ENCODE measurements around the gene PDZD2. TPM values are rescaled to one million over a fixed set of nuclear protein-coding genes. Genes with fewer than 3 reads are reported as not detected.

The PDZD2 gene
- total RNA-seq, 3 donors from 2014 or later: 1.8 to 10.1 (median 2.1) TPM

DNA sequence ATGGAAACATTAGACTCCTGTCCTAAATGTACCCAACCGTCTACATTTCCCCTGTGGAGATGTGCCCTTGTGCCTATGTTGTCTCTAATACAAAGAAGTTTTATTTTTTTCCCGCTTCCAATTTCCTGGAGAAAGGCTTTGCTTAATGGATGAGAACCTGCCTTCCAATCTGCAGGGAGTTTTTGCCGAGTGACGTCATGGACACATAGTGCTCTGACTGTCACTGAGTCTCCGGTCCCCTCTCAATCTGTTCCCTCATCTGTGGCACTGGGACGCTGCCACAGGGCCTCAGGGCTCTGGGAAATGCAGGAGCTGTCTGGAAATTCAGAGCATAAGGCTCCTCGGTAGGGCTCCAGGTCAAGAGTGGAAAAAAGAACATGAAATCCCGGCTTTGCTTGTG, 144.8 kb downstream of the PDZD2 start:
- TF ChIP-seq, protein P1, sequence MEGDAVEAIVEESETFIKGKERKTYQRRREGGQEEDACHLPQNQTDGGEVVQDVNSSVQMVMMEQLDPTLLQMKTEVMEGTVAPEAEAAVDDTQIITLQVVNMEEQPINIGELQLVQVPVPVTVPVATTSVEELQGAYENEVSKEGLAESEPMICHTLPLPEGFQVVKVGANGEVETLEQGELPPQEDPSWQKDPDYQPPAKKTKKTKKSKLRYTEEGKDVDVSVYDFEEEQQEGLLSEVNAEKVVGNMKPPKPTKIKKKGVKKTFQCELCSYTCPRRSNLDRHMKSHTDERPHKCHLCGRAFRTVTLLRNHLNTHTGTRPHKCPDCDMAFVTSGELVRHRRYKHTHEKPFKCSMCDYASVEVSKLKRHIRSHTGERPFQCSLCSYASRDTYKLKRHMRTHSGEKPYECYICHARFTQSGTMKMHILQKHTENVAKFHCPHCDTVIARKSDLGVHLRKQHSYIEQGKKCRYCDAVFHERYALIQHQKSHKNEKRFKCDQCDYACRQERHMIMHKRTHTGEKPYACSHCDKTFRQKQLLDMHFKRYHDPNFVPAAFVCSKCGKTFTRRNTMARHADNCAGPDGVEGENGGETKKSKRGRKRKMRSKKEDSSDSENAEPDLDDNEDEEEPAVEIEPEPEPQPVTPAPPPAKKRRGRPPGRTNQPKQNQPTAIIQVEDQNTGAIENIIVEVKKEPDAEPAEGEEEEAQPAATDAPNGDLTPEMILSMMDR (IDR thresholded peaks at IDR 0.05): no peak
- Histone ChIP-seq H3K36me3 (ENCODE audit: low read depth) (no peaks in the 10 kb centered on the region), H3K4me1 (ENCODE audit: low read depth) (no peaks in the 10 kb centered on the region), H3K9me3 (no peaks in the 10 kb centered on the region), H3K4me3 (no peak overlapping the region)
- DNase-seq (no peak), ATAC-seq (no peak)
- intact Hi-C loops (cut with DNase I, micrococcal nuclease): no loop called here

DNA sequence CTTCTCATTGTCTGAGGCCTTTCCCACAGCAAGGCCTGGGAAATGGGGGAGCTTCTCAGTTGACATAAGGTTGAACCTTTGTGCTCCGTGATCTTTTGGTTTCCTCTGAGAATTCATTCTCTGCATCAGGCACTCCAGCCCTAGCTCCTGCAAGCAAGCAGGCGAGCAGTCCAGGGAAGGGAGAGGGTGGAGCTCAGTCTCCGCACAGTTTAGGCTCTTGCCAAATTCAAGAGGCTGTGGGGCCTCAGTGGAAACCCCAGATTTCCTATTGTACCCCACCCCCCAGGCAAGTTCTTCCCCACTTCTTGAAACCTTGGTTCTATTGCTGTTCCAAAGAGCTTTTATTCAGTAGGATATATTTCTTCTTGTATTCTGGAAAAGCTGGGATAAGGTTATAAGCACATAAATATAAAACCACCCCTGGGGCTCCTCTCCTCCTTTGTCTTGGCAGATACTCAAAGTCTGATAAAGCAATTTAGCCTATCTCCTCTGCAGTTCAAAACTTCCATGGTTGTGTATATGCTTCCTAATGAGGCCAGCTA, 147.2 kb downstream of the PDZD2 start:
- no peak for DNase-seq
- intact Hi-C loops (cut with DNase I, micrococcal nuclease): no loop called here
- no peaks in the 10 kb centered on the region for H3K9me3 ChIP-seq
- TF ChIP-seq, protein P1 (IDR thresholded peaks at IDR 0.05): no peak
- no peak overlapping the region for H3K4me3 ChIP-seq
- H3K4me1 ChIP-seq (ENCODE audit: low read depth): no peaks in the 10 kb centered on the region
- no peaks in the 10 kb centered on the region for H3K36me3 ChIP-seq (ENCODE audit: low read depth)
- ATAC-seq: no peak

DNA sequence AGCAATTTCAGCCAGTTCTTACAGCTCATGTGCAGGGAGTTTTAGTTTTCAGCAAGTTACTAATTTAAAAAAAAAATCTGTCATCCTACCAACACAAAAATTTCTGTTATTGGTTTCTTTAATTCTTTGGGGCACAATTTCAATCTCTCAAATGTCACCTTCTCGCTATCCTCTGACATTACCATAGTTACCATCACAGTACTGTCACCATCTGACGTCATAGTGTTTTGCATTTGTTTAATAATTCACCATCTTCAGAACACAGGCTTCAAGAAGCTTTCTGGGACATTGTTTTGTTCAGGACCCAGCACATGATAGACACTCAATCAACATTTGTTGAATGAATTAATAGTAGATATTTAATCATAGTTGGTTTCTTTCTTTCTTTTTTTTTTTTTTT, 155.1 kb downstream of the PDZD2 start:
- Histone ChIP-seq H3K4me1 (ENCODE audit: low read depth) (no peaks in the 10 kb centered on the region), H3K9me3 (no peaks in the 10 kb centered on the region), H3K36me3 (ENCODE audit: low read depth) (no peaks in the 10 kb centered on the region), H3K4me3 (no peak overlapping the region)
- TF ChIP-seq, protein P1 (IDR thresholded peaks at IDR 0.05): no peak
- intact Hi-C loops (cut with DNase I, micrococcal nuclease): no loop called here
- ATAC-seq: no peak
- DNase-seq: no peak

DNA sequence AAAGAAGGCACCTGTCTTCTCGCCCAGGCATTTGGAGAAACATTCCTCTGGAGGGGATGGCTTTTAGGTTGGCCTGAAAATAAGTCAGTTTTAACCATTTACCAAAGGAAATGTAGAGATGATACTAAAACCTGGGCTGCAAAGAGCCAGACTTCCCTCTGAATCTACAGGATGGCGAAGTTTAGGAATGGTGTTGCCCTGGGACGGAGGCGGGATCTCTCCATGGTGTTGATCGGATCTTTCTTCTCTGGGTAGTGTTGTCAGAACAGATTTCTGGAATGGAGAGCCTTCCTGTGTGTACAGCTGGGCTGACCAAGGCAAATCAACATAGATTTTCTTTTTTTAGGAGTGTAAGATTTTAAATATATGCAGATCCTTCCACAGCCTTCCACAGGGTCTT, 159.2 kb downstream of the PDZD2 start:
- intact Hi-C loops (cut with DNase I, micrococcal nuclease): no loop called here
- DNase-seq: no peak
- no peak for ATAC-seq
- H3K36me3 ChIP-seq (ENCODE audit: low read depth): no peaks in the 10 kb centered on the region
- no peaks in the 10 kb centered on the region for H3K4me1 ChIP-seq (ENCODE audit: low read depth)
- H3K4me3 ChIP-seq: no peak overlapping the region
- TF ChIP-seq, protein P1 (IDR thresholded peaks at IDR 0.05): no peak
- H3K9me3 ChIP-seq: no peaks in the 10 kb centered on the region

DNA sequence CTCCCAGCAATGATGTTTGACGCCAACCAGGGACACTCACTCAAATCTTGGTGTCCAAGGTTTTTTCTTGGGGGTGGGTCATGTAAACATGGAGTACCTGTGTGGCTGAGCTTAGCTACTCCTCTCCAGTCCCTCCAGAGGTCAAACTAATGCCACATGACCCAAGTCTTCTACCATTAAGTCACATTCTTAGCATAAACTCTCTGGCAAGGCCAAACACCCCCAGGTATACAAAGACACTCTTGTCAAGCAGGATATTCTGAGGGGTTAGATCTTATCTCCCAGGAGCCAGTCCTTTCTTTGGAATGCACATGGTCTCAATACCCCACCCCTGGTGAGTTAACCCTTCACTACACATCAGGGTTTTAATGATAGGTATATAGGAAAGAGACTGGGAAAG, 161.4 kb downstream of the PDZD2 start:
- Histone ChIP-seq H3K36me3 (ENCODE audit: low read depth) (no peaks in the 10 kb centered on the region), H3K9me3 (no peaks in the 10 kb centered on the region), H3K4me3 (no peak overlapping the region), H3K4me1 (ENCODE audit: low read depth) (no peaks in the 10 kb centered on the region)
- intact Hi-C loops (cut with DNase I, micrococcal nuclease): no loop called here
- TF ChIP-seq, protein P1 (IDR thresholded peaks at IDR 0.05): no peak
- DNase-seq: no peak
- ATAC-seq: no peak
